ENCODE results near the gene WDR26.
"Not testable (repeated sequence)": the region's sequence is repeated elsewhere in the genome, so short reads cannot be mapped to it uniquely, and the experiment has no call there.

WDR26 gene

GRCh38 chr1:224433701-224434672 is 610 bp downstream of the WDR26 start:
- DNase-seq (ENCODE audit: low spot score), result peak; percentile 33

DNA sequence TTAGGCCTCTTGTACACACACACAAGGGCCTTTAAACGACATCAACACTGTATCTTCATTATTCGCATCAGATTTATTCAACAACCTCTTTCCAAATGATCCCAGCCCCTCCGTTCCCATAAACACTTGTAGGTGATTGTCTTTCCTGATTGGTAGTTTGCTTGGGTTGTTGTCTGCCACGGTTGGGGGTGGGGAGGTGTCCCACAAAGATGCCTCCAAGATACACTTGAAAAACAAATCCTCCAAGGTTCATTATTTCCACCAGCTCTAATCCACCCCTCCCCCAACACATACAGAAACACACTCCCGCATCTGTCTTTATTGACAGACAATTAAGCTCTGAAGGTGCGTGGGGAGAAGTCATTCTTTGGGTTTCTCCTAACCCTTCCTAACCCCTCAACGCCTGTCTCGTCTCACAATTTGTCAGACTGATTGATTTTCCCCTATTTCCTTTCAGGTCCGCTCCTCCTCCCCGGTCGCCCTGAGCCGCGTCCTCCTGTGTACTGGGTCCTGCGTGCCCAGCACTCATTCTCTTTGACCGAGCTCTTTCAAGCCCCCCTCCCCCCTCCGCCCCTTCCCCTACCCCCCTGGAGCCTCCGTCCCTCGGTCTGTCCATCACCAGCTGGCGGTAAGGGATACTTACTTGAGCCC is 1.4 kb downstream of the WDR26 start:
- peak; percentile 23 for DNase-seq (ENCODE audit: low spot score)

DNA sequence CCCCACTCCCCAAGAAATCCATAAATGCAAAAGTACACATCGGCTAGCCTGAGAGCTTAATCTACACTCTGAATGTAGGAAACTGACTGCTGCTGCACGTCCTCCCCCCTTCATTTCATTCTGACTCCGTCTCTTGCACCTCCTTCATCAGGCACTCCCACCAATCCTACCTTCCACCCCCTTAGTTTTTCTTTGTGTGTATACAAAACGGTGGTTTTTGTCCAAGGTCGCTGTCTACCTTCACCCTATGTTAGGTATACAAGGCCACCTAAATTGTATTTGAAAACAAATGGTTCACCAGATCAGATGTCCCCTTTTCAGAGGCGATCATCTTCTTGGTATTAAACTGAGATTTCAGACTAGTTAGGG is 1.9 kb downstream of the WDR26 start:
- no peak for DNase-seq (ENCODE audit: low spot score)

GRCh38 chr1:224432146-224432545 is 2.5 kb downstream of the WDR26 start:
- DNase-seq (ENCODE audit: low spot score), result no peak

- no peak for DNase-seq (ENCODE audit: low spot score)
Measured at GRCh38 chr1:224431726-224432125, 2.9 kb downstream of the WDR26 start.

DNA sequence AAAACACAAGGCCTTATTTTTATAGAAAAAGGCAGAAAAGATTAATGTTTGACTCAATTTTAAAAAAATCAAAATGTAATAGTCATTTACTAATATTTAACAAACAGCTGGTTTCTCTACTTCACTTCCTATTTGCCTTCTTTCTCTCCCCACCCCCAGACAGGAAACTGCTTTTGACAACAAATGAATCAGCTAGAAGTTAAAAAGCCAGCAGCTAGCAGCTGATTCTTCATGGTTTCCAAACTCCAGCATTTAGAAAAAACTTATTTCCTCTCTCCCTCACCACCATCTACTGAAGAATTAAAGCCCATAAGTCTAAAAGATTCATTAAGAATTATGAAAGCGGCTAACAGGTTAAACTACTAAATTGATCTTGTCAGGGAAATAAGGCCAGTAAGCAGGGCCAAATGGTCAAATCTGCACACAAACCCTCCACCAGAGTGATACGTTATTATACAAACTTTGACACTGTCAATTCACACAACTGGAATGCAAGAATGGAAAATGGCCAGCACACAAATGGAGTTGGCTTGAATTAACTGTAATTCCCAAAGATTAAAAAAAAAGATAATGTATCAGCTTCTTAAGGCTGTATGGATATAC is 4.0 kb downstream of the WDR26 start:
- no peak for DNase-seq (ENCODE audit: low spot score)

DNA sequence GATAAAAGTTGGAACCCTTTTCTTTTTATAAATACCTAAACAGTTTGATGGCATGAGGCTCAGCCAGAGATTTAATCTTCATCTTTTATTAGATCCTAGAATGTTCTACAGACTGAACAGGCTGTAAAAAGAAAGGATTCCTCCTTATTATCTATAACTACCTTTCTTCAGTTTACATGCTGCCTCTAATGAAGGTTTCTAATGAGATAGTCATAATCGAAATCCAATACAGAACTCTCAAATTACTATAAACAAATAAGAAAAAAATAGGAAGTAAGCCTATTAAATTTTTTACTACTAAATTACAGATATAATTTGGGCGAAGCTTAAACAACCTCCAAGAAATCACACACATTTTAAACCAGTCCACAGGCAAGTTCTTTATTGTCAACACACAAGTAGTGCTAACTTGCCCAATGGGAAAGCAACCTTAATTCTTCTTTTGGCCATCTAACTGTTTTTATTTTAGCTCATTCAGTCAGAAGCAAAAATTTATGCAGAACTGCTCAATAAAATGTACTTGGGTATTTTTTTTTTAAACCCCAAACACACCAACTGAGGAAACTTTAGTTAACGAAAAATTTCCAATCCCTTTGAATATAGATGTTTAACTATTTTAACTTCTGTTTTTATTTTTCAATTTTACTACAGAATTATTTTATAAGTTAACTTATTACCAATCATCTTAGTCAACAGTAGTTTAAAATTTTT is 4.8 kb downstream of the WDR26 start:
- DNase-seq (ENCODE audit: low spot score), result no peak

DNA sequence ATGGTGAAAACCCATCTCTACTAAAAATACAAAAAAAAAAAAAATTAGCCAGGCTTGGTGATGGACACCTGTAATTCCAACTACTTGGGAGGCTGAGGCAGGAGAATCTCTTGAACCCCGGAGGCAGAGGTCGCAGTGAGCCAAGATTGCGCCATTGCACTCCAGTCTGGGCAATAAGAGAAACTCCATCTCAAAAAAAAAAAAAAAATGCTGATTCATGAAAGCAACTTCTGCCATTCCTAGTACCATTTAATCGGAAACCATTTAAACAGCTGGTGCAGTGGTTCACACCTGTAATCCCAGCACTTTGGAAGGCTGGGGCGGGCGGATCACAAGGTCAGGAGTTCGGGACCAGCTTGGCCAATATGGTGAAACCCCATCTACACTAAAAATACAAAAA is 5.9 kb downstream of the WDR26 start:
- DNase-seq (ENCODE audit: low spot score), result not testable (repeated sequence)

- no peak for DNase-seq (ENCODE audit: low spot score)
Measured at GRCh38 chr1:224427346-224427745, 7.3 kb downstream of the WDR26 start.

GRCh38 chr1:224426869-224427268 is 7.7 kb downstream of the WDR26 start:
- not testable (repeated sequence) for DNase-seq (ENCODE audit: low spot score)

DNA sequence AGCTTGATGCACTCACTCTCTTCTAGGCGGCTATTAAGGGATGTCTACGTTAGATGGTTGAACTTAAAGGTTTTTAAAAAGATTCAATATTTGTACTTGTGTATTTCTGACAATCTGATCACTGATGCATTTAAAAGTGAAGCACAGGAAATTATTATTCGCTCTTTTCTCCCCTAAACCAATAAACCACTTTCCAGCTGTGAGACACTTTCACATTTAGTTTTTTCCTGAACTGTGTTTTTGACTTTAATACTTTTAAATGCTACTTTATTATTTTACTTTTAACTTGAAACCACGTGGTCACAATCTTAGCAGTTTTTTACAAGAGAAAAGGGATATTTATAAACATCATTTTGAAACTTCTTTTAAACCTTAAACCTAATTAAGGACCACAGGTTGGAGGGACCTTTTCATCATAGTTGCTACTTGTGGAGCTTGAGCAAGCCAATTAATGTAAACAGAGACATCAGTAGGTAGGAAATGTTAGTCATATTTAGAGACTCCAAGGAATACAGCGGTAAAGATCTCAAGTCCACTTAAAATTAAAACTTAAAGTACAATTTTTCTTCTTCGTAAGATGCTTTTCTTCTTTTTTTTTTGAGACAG is 9.2 kb downstream of the WDR26 start:
- no peak for DNase-seq (ENCODE audit: low spot score)

DNA sequence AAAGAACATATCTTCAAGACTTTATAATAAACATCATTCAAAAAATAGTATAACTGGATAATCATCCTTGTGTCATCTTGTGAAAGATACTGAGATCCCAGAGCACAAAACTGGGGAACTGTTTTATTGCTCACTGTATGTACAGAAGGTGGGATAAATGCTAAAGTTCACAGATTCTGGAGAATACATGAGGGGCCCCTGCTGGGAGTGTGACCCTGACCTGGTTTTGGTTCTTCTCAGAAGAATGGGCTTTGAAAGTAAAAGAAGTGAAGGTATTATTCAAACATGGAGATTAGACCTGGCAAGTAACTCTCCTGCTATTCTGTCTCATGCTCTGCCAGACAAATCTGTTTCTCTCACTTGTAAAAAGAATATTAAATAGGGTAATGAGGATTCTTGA is 14.5 kb downstream of the WDR26 start:
- DNase-seq (ENCODE audit: low spot score), result no peak

- DNase-seq (ENCODE audit: low spot score), result no peak
Measured at GRCh38 chr1:224411766-224412165, 22.8 kb downstream of the WDR26 start.

DNA sequence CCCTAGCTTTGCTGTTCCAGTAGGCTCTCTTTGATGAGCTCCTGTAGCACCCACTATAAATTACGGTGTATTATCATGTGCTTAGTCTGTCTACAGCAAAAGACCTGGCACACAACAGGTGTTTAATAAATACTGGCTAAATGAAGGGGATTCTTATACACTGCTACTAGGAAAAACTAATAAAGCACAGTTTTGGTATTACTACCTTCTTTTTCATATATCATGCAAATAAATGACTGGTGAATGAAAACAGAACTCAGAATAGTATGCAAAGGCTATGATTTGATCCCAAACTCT is 26.4 kb downstream of the WDR26 start:
- no peak for DNase-seq (ENCODE audit: low spot score)

DNA sequence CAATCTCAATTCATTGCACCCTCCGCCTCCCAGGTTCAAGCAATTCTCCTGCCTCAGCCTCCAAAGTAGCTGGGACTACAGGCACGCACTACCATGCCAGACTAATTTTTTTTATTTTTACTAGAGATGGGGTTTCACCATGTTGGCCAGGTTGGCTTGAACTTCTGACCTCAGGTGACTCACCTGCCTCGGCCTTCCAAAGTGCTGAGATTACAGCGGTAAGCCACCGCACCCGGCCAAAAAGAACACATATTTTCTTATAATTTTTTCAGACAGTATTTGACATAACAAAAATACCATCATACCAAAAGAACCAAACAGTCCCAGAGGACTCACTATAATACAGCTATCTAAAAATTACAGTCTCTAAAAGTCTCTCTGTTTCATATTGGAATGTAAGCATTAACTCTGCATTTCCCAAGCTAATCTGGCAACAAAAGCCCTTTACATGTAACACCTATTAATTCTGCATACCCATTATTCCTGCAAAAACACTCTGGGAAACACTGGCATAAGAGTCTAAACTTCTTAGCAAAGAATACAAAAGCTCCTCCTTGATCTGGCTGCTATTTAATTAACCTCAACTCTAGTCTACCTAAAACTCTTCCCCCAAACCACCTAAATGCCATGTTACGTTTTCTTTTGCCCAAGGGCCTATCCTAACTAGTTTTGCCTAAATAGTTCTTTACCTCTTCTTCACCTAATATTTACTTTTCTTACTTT is 26.9 kb downstream of the WDR26 start:
- DNase-seq (ENCODE audit: low spot score), result no peak

DNA sequence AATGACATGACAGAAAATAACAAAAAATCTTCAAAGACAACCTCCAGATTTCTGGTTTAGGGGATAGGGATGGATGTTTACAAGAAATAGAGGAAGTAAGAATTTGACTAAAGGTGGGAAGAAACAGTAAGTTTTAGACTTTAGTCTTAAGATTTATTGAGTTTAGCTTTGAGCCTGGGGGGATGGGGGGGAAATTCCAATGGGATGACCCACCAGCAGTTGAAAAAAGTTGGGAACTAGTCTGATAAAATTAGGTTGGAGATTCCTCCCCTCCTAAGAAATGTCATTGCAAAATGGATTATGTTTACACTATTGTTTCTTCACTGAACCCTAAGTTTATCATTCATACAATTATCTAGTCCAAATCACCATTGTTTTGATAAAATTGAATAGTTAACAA is 28.4 kb downstream of the WDR26 start:
- DNase-seq (ENCODE audit: low spot score), result no peak

GRCh38 chr1:224405604-224405970 is 29.0 kb downstream of the WDR26 start:
- no peak for DNase-seq (ENCODE audit: low spot score)

- no peak for DNase-seq (ENCODE audit: low spot score)
Measured at GRCh38 chr1:224404916-224405603, 29.5 kb downstream of the WDR26 start.

DNA sequence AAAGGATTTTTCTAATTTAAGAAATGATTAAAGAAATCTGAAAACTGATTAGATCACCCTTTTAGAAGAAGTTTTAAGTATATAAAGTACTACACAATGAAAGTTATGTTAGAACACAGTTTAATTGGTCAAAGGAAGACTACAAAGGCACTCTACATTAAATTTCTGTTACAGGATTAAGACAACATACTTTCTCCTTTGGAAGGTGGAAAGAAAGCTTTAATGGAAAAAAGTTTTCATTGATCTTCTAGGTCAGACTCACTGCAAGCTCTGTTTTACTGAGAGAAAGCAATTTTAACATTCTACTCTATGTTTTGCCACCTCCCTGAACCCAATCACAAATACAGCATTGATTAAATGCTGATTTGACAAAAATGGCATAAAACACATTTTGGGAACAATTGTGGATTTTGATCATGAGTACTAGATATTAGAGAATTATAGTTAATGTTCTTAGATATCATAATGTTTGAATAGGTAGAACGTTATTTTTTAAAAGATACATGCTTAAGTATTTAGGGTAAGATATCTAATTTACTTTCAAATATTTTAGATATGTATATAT is 32.0 kb downstream of the WDR26 start:
- no peak for DNase-seq (ENCODE audit: low spot score)

DNA sequence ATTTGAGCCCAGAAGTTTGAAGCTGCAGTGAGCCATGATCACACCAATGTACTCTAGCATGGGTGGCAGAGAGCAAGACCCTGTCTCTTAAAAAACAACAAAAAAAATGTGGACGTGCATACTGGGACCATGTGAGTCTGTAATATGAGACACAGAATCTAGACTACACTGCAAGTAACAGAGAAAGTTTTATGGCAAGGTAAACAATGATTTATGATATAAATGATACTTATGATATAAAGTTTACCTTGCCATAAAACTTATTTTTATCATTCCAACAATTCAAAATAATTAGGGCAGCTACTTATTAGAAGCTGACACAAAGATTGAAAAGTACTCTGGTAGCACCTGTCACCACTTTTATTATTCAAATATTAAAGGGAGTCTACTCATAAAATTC is 34.7 kb downstream of the WDR26 start:
- no peak for DNase-seq (ENCODE audit: low spot score)

DNA sequence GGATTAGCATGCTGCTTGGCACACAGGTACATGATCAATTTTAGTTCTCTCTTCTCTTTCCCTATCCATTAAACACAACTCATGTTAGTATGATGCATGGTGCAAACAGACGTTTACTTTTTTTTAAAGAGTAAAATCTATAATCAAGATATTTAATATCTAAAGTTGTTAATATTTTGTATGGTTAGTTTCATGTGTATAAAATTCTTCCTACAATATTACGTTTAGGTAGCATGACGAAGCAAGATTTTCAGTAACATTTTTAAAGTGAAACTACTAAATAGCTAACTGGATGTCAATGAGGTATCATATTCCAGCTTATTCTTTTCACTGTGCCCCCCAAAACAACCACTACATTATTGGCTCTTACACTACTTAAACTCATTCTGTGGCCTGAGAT is 41.3 kb downstream of the WDR26 start:
- DNase-seq (ENCODE audit: low spot score), result no peak

All from HuH-7.5 (cell line).